Suprapubic skin (tissue), 3 donors: ENCODE results near the gene NHSL2.

Experiments
- CTCF ChIP-seq, 2 donors: fragments of 200-600 bp in 1 of 2; fragments of 450-650 bp in 1 of 2; sonication (generic) in 1 of 2; IDR thresholded peaks; one replicate each; pipeline ENCODE4 v1.5.1; 2016 to 2019; ENCODE audit warnings: antibody characterized with exemption in 2 of 2, mild to moderate bottlenecking in 1 of 2, moderate library complexity in 1 of 2
- EP300 ChIP-seq: sonication (generic); formaldehyde crosslinking; IDR thresholded peaks from one replicate; pipeline ENCODE4 v1.6.1; 2017; ENCODE audit warnings: antibody characterized with exemption
- POLR2A ChIP-seq, 2 donors: fragments of 450-650 bp; IDR thresholded peaks; one replicate each; pipeline ENCODE4 v1.6.1; 2017; ENCODE audit warnings: antibody characterized with exemption in 2 of 2, mild to moderate bottlenecking in 2 of 2, moderate library complexity in 2 of 2

DNA sequence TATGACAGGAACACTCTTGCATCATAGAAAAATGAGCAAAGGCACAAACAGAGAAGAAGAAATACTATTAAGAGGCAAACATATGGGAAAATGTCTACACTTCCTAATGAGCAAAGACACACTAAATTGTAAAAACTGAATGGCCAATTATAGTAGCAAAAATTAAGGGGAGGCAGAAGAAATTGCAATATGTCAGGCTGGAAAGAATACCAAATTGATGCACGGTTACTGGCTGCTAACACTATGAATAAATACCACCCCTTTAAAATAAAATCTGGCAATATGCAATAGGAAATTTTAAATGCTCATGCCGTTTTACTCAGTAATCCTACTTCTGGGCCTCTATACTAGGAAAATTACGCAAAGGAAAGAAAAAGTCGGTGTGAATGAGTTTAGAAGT is 254.9 kb downstream of the NHSL2 start:
- TF ChIP-seq CTCF (IDR thresholded peaks at IDR 0.05) (no peak), EP300 (no peak), POLR2A (IDR thresholded peaks at IDR 0.05) (no peak)
